ENCODE results near the gene GALNT1.

The GALNT1 gene

GRCh38 chr18:35653392-35654135, 72.0 kb downstream of the GALNT1 start:
- H3K36me3 ChIP-seq = no peaks in the 10 kb centered on the region
- H3K4me1 ChIP-seq (ENCODE audit: control insufficient read depth in 1 of 2, insufficient read depth in 1 of 2, low read depth in 1 of 2, low read length in 1 of 2) = no peaks in the 10 kb centered on the region
- no peak for TF ChIP-seq CTCF (IDR thresholded peaks at IDR 0.05)
- no peak overlapping the region for H3K27ac ChIP-seq
- no peaks in the 10 kb centered on the region for H3K9me3 ChIP-seq
- no peaks in the 10 kb centered on the region for H3K27me3 ChIP-seq
- H3K4me3 ChIP-seq (ENCODE audit: low read depth in 1 of 2, low read length in 1 of 2) = no peak overlapping the region

- Histone ChIP-seq H3K27ac (no peak overlapping the region), H3K4me1 (ENCODE audit: control insufficient read depth in 1 of 2, insufficient read depth in 1 of 2, low read depth in 1 of 2, low read length in 1 of 2) (no peaks in the 10 kb centered on the region), H3K36me3 (no peaks in the 10 kb centered on the region), H3K27me3 (no peaks in the 10 kb centered on the region), H3K4me3 (ENCODE audit: low read depth in 1 of 2, low read length in 1 of 2) (no peak overlapping the region), H3K9me3 (no peaks in the 10 kb centered on the region)
- no peak for TF ChIP-seq CTCF (IDR thresholded peaks at IDR 0.05)
These were observed 76.6 kb downstream of the GALNT1 start for GRCh38 chr18:35658112-35658511.

GRCh38 chr18:35661483-35662146, 80.1 kb downstream of the GALNT1 start:
- H3K36me3 ChIP-seq = peaks cover 15% of the 10 kb centered on the region
- H3K4me3 ChIP-seq (ENCODE audit: low read depth in 1 of 2, low read length in 1 of 2) = no peak overlapping the region
- no peak overlapping the region for H3K27ac ChIP-seq
- TF ChIP-seq CTCF (IDR thresholded peaks at IDR 0.05) = no peak
- no peaks in the 10 kb centered on the region for H3K27me3 ChIP-seq
- no peaks in the 10 kb centered on the region for H3K9me3 ChIP-seq
- H3K4me1 ChIP-seq (ENCODE audit: control insufficient read depth in 1 of 2, insufficient read depth in 1 of 2, low read depth in 1 of 2, low read length in 1 of 2) = no peaks in the 10 kb centered on the region

GRCh38 chr18:35662293-35663062, 80.9 kb downstream of the GALNT1 start:
- Histone ChIP-seq H3K9me3 (no peaks in the 10 kb centered on the region), H3K36me3 (peaks cover 19% of the 10 kb centered on the region), H3K27me3 (no peaks in the 10 kb centered on the region), H3K27ac (no peak overlapping the region), H3K4me1 (ENCODE audit: control insufficient read depth in 1 of 2, insufficient read depth in 1 of 2, low read depth in 1 of 2, low read length in 1 of 2) (no peaks in the 10 kb centered on the region), H3K4me3 (ENCODE audit: low read depth in 1 of 2, low read length in 1 of 2) (no peak overlapping the region)
- TF ChIP-seq CTCF (IDR thresholded peaks at IDR 0.05) = no peak

- Histone ChIP-seq H3K36me3 (peaks cover 5% of the 10 kb centered on the region), H3K27ac (no peak overlapping the region), H3K4me3 (ENCODE audit: low read depth in 1 of 2, low read length in 1 of 2) (no peak overlapping the region), H3K27me3 (no peaks in the 10 kb centered on the region), H3K4me1 (ENCODE audit: control insufficient read depth in 1 of 2, insufficient read depth in 1 of 2, low read depth in 1 of 2, low read length in 1 of 2) (peaks cover 0 to 6% of the 10 kb centered on the region in 2 experiments), H3K9me3 (no peaks in the 10 kb centered on the region)
- TF ChIP-seq CTCF (IDR thresholded peaks at IDR 0.05) = no peak
These were observed 90.5 kb downstream of the GALNT1 start for GRCh38 chr18:35671966-35672603.
